Measurements from ENCODE around the gene RNASET2. TPM values are rescaled to one million over a fixed set of nuclear protein-coding genes. Genes with fewer than 3 reads are reported as not detected.
A peak's percentile ranks its signal among the peaks of the same experiment; 100 is the strongest.

The RNASET2 gene
- total RNA-seq, 1 experiment from 2014 or later, result 22.0 TPM

- no peak for DNase-seq (ENCODE audit: low read depth)
Observed at GRCh38 chr6:166970776-166971175, 14.4 kb upstream of the RNASET2 start.

GRCh38 chr6:166970091-166970490 is 13.7 kb upstream of the RNASET2 start:
- no peak for DNase-seq (ENCODE audit: low read depth)

DNA sequence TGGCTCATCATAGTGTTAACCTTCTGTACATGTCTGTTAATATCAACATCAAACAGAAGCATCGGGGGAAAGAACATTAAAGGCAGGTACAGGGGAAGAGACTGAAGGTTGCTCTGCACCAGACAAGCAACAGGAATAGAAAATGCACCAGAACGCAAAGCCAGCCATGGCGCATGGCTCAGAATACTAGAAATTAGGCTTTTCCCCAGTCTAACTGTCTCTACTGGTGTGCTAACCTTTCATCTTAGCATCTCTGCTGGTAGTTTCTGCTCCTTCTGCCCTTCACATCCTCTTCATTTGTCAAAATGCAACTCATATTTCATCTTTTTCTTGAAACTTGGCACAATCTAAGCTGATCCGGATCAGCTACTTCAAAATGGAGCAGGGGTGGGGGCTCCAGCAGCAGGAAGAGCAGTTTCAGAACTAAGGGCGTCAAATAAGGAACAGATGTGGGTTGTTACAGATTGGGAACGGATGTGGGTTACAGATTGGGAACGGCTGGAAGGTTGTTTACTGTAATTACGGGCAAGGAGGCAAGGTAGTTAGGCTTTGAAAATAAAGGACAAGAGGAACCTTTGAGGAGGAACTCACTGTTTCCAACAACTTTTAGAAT is 13.1 kb upstream of the RNASET2 start:
- no peak for DNase-seq (ENCODE audit: low read depth)

DNA sequence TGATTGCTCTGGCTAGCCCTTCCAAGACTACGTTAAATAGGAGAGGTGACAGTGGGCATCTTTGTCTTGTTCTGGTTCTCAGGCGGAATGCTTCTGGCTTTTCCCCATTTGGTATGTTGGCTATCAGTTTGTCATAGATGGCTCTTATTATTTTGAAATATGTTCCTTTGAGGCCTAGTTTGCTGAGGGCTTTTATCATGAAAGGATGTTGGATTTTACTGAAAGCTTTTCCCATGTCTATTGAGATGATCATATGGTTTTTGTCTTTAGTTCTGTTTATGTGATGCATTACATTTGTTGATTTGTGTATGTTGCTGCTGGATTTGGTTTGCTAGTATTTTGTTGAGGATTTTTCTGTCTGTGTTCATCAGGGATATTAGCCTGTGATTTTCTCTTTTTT is 9.9 kb upstream of the RNASET2 start:
- DNase-seq (ENCODE audit: low read depth), result no peak

DNA sequence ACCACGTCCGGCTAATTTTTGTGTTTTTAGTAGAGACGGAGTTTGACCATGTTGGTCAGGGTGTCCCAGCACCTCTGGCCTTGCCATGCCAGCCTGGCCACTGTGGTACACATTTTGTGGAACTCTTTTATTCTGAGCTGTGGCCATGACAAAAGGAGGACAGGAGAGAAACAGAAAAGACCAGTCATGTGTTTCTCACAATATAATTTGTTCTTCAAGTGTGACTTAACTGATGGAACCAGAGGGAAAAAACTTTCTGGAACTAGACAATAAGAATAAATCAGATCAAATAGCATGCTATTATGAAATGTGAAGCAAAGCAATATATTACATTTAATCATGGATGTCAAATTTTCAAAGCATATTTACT is 4.2 kb upstream of the RNASET2 start:
- DNase-seq (ENCODE audit: low read depth), result no peak

- DNase-seq (ENCODE audit: low read depth), result peak; percentile 31
Observed at GRCh38 chr6:166959911-166960608, 3.7 kb upstream of the RNASET2 start.

DNA sequence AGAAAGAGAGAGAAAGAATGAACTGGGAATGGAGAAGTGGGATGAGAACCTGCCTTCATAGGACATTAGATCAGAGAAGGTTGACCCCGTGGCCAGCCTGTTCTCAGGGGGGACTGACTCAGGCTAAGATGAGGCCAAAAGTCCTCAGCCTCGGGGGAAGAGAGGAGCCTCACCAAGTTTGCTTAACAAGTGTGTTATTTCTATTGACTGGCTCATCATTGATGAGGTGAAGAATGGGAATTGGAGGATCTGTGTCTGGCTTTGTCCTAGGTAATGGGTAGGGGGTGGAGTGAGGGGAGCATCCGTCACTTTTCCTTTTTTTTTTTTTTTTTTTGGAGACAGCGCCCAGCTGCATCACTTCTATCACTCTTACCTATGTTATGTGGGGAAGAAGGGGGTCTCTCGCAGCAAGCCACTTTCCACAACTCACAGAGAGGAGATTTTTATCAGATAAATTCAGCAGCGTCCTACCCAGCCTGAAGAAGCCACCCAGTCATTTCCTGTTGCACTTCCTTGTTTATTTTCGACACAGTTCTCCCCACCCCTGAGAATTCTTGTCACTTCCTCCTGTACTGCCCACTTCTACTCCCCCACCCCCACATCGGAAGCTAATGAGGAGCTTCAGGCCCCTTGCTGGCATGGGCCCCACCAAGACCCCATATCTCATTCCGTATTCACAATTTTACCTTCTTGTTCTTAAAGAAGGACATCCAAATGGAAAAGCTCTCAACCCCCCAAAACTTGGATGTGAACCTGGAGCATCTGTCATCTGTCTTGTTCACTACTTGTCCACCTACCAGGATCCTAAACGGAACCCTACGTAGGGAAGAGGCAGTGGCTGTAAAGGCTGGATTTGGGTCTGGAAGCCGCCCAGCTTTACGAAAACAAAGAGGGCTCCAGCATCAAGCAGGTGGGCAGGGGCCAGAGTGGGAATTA is 2.8 kb upstream of the RNASET2 start:
- peak; percentile 27 for DNase-seq (ENCODE audit: low read depth)

- no peak for DNase-seq (ENCODE audit: low read depth)
Observed at GRCh38 chr6:166957805-166958076, 1.4 kb upstream of the RNASET2 start.

GRCh38 chr6:166957087-166957804 is 896 bp upstream of the RNASET2 start:
- no peak for DNase-seq (ENCODE audit: low read depth)

DNA sequence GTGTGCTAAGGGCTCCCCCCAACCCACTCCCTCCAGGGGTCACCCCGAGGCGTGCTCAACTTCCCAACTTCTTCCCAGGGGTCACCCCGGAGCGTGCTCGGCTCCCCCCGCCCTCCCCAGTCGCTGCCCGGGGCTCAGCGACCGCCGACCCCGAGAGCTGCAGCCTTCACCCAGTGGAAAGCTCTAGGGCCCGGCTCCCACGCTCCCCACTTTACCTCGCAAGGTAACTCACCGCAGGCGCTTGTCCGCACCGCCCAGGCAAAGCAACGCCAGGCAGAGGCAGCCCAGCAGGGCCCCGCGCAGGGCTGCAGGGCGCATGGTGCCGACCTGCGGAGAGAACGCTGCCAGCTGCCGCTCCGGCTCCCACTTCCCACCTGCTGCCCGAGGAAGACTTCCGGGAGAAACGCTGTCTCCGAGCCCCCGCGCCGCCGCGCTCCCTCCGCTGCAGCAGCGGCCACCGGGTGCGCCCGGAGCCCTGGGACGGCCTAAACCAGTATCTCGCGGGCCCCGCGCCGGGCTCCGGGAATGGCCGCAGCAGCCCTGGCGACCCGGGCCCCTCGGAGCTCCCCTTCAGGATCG is 396 bp downstream of the RNASET2 start:
- no peak for DNase-seq (ENCODE audit: low read depth)

GRCh38 chr6:166955121-166955864 is 1.1 kb downstream of the RNASET2 start:
- no peak for DNase-seq (ENCODE audit: low read depth)

GRCh38 chr6:166954118-166954713 is 2.1 kb downstream of the RNASET2 start:
- DNase-seq (ENCODE audit: low read depth), result no peak

GRCh38 chr6:166952567-166953486 is 3.5 kb downstream of the RNASET2 start:
- no peak for DNase-seq (ENCODE audit: low read depth)

DNA sequence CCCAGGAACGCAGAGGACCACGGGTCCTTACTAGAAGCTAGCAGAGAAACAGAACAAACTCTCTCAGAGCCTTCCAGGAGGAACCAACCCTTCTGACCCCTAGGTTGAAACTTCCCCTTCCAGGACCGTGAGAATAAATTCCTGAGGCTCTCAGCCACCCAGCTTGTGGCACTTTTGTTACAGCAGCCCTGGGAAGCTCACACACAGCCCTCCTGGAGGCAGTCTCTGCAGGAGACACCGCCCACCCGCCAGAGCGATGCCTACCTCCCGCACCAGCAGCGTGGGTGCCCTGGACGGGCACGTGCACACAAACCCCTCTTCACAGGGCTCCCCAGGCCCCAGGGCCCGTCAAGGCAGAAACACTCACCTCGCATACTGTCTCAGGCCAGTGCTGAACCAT is 4.2 kb downstream of the RNASET2 start:
- DNase-seq (ENCODE audit: low read depth), result no peak

- no peak for DNase-seq (ENCODE audit: low read depth)
Observed at GRCh38 chr6:166951670-166952060, 4.7 kb downstream of the RNASET2 start.

DNA sequence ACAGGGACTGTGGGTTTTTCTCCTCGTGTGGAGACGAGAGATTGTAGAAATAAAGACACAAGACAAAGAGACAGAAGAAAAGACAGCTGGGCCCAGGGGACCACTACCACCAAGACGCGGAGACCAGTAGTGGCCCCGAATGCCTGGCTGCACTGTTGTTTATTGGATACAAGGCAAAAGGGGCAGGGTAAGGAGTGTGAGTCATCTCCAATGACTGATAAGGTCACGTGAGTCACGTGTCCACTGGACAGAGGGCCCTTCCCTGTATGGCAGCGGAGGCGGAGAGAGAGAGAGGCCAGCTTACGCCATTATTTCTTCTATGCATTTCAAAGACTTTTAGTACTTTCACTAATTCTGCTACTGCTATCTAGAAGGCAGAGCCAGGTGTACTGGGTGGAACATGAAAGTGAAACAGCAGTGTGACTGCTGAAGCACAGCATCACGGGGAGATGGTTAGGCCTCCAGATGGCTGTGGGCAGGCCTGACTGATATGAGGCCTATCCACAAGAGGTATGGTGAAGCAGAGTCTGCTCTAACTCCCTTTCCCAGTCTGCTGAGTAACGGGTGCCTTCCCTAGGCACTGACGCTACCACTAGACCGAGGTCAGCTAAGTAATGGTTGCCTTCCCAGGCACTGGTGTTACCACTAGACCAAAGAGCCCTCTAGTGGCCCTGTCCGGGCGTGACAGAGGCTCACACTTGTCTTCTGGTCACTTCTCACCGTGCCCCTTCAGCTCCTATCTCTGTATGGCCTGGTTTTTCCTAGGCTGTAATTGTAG is 5.3 kb downstream of the RNASET2 start:
- peak; percentile 68 for DNase-seq (ENCODE audit: low read depth)

GRCh38 chr6:166950443-166950821 is 5.9 kb downstream of the RNASET2 start:
- no peak for DNase-seq (ENCODE audit: low read depth)

All from HT1080 (cell line).